NCI-H1436 treated with DMSO at 0.1 percent for 48 hours (cell line): ENCODE results near the gene KCNK15.

Experiments used
- DNase-seq: peaks from one replicate; lab custom pipeline; 2025; lab: John Stamatoyannopoulos, UW

The KCNK15 gene

GRCh38 chr20:44790638-44791393 is 45.2 kb downstream of the KCNK15 start:
- no peak for DNase-seq

DNA sequence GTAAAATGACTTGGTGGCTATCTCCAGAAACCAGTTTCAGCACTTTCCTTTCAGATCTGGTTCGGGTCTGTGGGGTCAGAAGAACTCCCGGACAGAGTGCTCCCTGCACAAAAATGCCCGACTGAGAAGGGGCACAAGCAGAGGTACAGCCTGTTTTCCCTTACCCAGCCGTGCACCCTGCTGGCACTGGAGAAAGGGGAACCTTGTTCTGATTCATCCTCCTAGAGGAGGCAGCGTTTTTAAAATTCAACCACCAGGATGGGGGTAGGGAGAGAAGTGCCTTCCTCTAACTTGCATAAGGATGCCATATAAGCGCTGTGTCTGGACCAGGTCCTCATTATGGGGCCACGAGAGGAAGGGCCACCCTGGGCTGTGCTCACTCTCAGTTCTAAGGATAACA is 47.1 kb downstream of the KCNK15 start:
- no peak for DNase-seq

- no peak for DNase-seq
Observed at GRCh38 chr20:44795836-44796235, 50.2 kb downstream of the KCNK15 start.

GRCh38 chr20:44796311-44796710 is 50.6 kb downstream of the KCNK15 start:
- DNase-seq, result no peak

DNA sequence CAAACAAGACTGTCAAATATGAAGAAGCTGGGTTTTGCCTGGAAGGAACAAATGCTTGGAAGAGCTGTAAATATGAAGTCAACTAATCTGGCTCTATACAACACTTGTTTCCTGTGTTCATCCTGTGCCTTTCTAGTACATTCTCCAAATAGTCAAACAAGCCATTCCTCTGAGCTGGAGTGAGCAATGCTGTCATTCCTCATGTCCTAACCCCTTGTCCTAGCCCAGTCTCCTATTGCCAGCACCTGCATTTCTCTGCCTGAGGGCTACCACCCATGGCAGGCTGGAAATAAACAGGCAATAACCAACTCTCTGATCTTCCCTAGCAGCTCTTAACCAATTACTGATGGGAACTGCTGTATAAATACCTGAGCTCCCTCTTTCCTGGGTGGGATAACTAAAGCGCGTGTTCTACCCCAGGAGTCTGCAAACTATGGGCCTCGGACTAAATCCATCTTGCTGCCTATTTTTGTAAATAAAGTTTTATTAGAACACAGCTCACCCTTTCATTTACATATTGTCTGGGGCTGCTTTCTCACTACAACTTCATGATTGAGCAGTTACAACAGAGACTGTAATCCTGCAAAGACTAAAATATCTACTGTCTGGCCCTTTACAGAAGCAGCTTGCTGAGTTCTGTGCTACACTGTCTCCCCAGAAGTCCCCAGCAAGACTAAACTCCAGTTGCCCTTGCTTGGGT is 51.2 kb downstream of the KCNK15 start:
- DNase-seq, result no peak

DNA sequence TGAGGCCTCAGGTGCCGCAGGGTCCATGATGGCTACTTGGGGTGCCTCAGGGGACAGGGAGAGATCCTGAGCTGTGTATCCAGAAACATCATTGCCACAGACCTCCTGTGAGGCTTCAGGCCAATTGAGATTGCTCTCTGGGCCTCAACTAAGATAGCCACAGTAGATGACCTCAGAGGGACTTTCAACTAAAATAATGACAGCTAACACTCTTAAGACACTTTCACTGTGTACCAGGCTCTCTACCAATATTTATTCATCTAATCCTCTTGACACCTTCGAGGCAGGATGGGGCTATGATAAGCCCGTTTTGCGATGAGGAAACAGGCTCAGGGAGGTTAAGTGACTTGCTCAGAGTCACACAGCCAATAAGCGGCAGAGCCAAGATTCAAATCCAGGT is 54.0 kb downstream of the KCNK15 start:
- DNase-seq, result no peak

DNA sequence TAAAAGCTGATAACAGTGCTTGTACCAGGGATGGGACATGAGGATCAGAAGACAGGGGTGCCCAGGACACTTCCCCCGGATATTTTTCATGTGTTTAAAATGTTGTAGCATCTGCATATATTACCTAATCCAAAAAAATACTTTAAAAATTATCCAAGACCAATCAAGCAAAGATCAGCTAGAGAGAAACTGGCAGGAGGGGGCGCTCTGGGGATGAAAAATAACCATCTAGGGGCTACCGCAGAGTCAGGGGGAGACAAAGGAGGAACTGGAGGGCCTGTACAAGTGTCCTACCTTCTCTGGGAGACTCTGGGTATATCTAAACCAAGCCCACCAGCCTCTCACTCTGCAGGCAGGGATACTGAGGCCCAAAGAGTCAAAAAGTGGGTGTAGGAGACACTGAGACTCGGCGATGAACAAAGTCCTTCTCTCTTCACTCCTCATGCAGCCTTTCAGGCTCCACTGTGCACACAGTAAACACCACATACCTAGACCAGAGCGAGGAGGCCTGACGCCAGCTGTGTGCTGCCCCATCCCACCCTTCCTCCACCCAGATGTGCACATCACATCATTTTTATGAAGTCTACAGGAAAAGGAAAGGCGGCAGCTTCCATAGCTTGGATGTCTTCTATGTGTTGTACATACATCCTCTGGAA is 54.9 kb downstream of the KCNK15 start:
- no peak for DNase-seq
